ENCODE results near the gene RBBP7. TPM values are rescaled to one million over a fixed set of nuclear protein-coding genes. Genes with fewer than 3 reads are reported as not detected.

RBBP7 gene
- total RNA-seq, 1 experiment from 2014 or later: 146 TPM

- intact Hi-C loops (cut with micrococcal nuclease): no loop called here
- no peak for DNase-seq (ENCODE audit: low read depth, low spot score)
- no peak for ATAC-seq
- no peak for TF ChIP-seq SRF (IDR thresholded peaks at IDR 0.05; ENCODE audit: low read depth)
- no peak for TF ChIP-seq CBX3 (IDR thresholded peaks at IDR 0.05; ENCODE audit: low read depth)
- no peak for TF ChIP-seq ZNF274 (IDR thresholded peaks at IDR 0.05; ENCODE audit: low read depth, low read length)
- TF ChIP-seq ATF3 (IDR thresholded peaks at IDR 0.05): no peak
- TF ChIP-seq EZH2 (IDR thresholded peaks at IDR 0.05): no peak
- TF ChIP-seq EGR1 (IDR thresholded peaks at IDR 0.05; ENCODE audit: low read depth): no peak
- no peak for TF ChIP-seq YY1 (IDR thresholded peaks at IDR 0.05; ENCODE audit: extremely low read depth, insufficient replicate concordance, low read depth, low read length)
- TF ChIP-seq JUND (IDR thresholded peaks at IDR 0.05): no peak
- no peak for TF ChIP-seq POLR2A (IDR thresholded peaks at IDR 0.05; ENCODE audit: borderline replicate concordance, extremely low read depth, insufficient read depth, insufficient read length)
- TF ChIP-seq, protein P1, sequence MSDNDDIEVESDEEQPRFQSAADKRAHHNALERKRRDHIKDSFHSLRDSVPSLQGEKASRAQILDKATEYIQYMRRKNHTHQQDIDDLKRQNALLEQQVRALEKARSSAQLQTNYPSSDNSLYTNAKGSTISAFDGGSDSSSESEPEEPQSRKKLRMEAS (IDR thresholded peaks at IDR 0.05): no peak
- no peak for TF ChIP-seq ELF1 (IDR thresholded peaks at IDR 0.05; ENCODE audit: borderline replicate concordance, low read depth)
- TF ChIP-seq EZH2phosphoT487 (IDR thresholded peaks at IDR 0.05; ENCODE audit: borderline replicate concordance): no peak
- TF ChIP-seq CTCF (IDR thresholded peaks at IDR 0.05 in 2 of 3, conservative IDR thresholded peaks at IDR 0.05 in 1 of 3; ENCODE audit: borderline replicate concordance in 1 of 3, insufficient read depth in 1 of 3, low read depth in 2 of 3, low read length in 2 of 3): no peak
- no peak for TF ChIP-seq SP1 (IDR thresholded peaks at IDR 0.05; ENCODE audit: low read depth)
- TF ChIP-seq POLR2AphosphoS5 (IDR thresholded peaks at IDR 0.05; ENCODE audit: low read depth, low read length): no peak
- no peaks in the 10 kb centered on the region for H3K9me2 ChIP-seq (ENCODE audit: insufficient read depth)
- peaks cover 6 to 21% of the 10 kb centered on the region in 2 experiments; a peak in 3 of 4 replicates for H3K36me3 ChIP-seq (ENCODE audit: control insufficient read depth in 1 of 2, insufficient read depth in 2 of 2, low read length in 2 of 2)
- H3K4me1 ChIP-seq (ENCODE audit: control insufficient read depth in 1 of 2, insufficient read depth in 2 of 2, low read length in 2 of 2): peaks cover 0 to 24% of the 10 kb centered on the region in 2 experiments; a peak in 3 of 4 replicates
- ChIA-PET POLR2A (no interaction called here), RAD21 (ENCODE audit: low non-redundant PET in 1 of 2, low total read pairs in 2 of 2, uncharacterized antibody in 2 of 2, unreplicated experiment in 2 of 2) (no interaction called here), CTCF (interaction anchor here (1.5 kb wide), 1 partner anchor 208 kb away, joined by 4 read pairs; no protein-coding TSS in a partner anchor)
- H2AFZ ChIP-seq (ENCODE audit: low read depth, low read length, poor library complexity, severe bottlenecking): no peak overlapping the region
- H3K9ac ChIP-seq (ENCODE audit: low read length): no peak overlapping the region
- H3K27me3 ChIP-seq (ENCODE audit: insufficient read depth, low read length): no peaks in the 10 kb centered on the region
- no TSS peak for BruUV-seq (replicated peaks)
- no peaks in the 10 kb centered on the region for H4K20me1 ChIP-seq (ENCODE audit: insufficient read depth)
- peak overlapping the region; percentile 19; the same call in 1 of the 2 replicates for H3K4me2 ChIP-seq (ENCODE audit: low read length)
- no peaks in the 10 kb centered on the region for H3K79me2 ChIP-seq (ENCODE audit: insufficient read depth, low read length)
- no peak overlapping the region for H3K27ac ChIP-seq (ENCODE audit: low read depth, low read length)
- H3K9me3 ChIP-seq (ENCODE audit: control insufficient read depth in 1 of 2, insufficient read depth in 1 of 2, low read depth in 1 of 2, low read length in 2 of 2): no peaks in the 10 kb centered on the region
- H3K4me3 ChIP-seq (replicated peaks in 1 of 2; ENCODE audit: low read depth in 1 of 2, low read length in 2 of 2): no peak overlapping the region
Measured at GRCh38 chrX:16838202-16839066, 31.7 kb downstream of the RBBP7 start.

All from HCT116 (cell line).